Skeletal muscle cell (primary cell): ENCODE data around the gene OSR1.
A peak's percentile ranks its signal among the peaks of the same experiment; 100 is the strongest.
"Not testable (repeated sequence)": the region's sequence is repeated elsewhere in the genome, so short reads cannot be mapped to it uniquely, and the experiment has no call there.

Source experiments
- DNase-seq: peaks from one replicate; pipeline ENCODE4 v3.0.0-alpha.2; 2010; ENCODE audit warnings: low read depth
- H3K4me3 ChIP-seq: 2 replicates; pipeline ENCODE4 v1.5.1; 2011; ENCODE audit warnings: low read depth, mild to moderate bottlenecking, control low read depth, low read length, moderate library complexity

The OSR1 gene

GRCh38 chr2:19346983-19347618 lies 11.3 kb downstream of the OSR1 start:
- DNase-seq = no peak
- peak overlapping the region; percentile 86 for H3K4me3 ChIP-seq

- DNase-seq = no peak
- H3K4me3 ChIP-seq = no peak overlapping the region
Measured at GRCh38 chr2:19337742-19338141, 20.7 kb downstream of the OSR1 start.

DNA sequence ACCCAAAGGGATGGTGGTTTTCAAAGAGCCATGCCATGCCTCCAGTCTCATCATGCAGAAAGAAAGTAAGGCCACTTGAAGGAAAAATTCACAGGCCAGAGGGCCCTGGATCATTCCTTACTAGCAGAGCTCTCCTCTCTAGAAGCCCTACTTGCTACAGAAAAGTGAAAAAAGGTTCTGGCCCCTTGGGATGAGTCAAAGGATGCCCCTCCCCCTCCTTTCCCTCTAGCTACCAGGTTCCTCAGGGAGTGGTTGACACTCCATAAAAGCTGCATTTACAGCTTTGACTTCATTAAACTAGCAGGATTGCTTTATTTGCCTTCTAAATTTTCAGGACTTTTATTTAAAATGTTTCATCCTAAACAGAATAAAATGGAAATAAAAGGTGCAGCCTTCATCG lies 21.2 kb downstream of the OSR1 start:
- H3K4me3 ChIP-seq = no peak overlapping the region
- no peak for DNase-seq

GRCh38 chr2:19336781-19337180 lies 21.6 kb downstream of the OSR1 start:
- H3K4me3 ChIP-seq = no peak overlapping the region
- no peak for DNase-seq

- no peak for DNase-seq
Measured at GRCh38 chr2:19332503-19332902, 25.9 kb downstream of the OSR1 start.

DNA sequence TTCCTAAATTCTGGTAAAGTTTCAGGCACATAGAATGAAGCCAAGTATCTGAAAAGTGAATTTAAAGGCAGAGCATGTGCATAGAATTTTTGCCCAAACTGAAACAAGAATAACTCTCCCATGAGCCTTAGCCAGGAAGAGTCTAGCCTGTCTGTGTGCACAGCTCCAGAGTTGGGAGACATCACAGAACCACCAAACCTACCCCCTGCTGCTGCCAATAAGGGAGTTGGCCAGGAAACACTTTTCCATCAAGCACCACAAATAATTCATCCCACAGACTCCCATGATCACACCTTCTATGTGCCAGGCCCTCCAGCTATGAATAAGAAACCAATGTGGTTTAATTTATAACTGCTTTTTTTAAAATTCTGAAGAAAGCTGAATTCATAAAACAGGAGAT lies 27.0 kb downstream of the OSR1 start:
- H3K4me3 ChIP-seq = no peak overlapping the region
- no peak for DNase-seq

More at GRCh38 chr2:19332503-19332902, 25.9 kb downstream of the OSR1 start:
- H3K4me3 ChIP-seq = no peak overlapping the region

- no peak for DNase-seq
- no peak overlapping the region for H3K4me3 ChIP-seq
Measured at GRCh38 chr2:19330436-19330835, 28.0 kb downstream of the OSR1 start.

GRCh38 chr2:19329445-19329844 lies 29.0 kb downstream of the OSR1 start:
- no peak overlapping the region for H3K4me3 ChIP-seq
- DNase-seq = no peak

GRCh38 chr2:19327496-19327895 lies 30.9 kb downstream of the OSR1 start:
- H3K4me3 ChIP-seq = no peak overlapping the region
- DNase-seq = no peak

GRCh38 chr2:19321946-19322345 lies 36.5 kb downstream of the OSR1 start:
- no peak for DNase-seq
- H3K4me3 ChIP-seq = no peak overlapping the region

DNA sequence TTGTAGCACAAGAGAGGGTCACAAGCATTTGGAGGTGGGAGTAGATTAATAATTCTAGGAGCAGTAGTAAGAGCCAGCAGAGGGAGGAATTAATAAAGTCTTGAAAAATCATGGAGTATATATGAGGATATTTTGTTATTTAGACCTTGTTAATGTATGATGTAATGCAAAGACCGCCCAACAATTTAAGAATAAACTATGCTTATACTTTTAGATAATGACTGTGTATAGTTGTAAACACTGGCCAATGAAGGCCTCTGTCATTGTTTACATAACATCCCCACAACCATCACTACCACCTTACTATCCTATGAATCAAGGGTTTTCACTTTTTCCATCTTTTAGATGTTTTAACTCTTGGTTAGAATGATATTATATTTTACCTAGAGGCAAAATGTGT lies 37.6 kb downstream of the OSR1 start:
- H3K4me3 ChIP-seq = no peak overlapping the region
- DNase-seq = no peak

- DNase-seq = no peak
- H3K4me3 ChIP-seq = no peak overlapping the region
Measured at GRCh38 chr2:19319698-19320097, 38.7 kb downstream of the OSR1 start.

DNA sequence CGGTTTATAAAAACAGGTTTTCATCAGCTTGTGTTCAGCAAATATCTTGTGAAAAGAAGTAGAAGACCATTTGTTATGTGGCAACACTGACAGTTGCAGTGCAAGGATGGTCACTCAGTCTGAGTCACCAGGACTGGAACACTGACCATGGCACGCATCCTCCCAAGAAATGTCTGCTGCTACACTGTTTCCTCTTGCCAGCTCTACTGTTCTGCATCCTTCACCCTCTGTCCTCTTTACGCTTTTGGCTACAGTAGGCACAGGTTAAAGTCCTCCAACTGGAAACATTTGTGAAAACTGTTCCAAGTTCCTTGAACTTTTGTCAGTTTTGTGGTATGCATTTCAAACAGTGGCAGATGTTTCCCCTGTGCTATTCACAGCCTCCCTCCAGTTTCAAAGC lies 39.4 kb downstream of the OSR1 start:
- no peak for DNase-seq
- H3K4me3 ChIP-seq = no peak overlapping the region

- no peak for DNase-seq
- H3K4me3 ChIP-seq = no peak overlapping the region
Measured at GRCh38 chr2:19313553-19313952, 44.9 kb downstream of the OSR1 start.

- DNase-seq = no peak
- no peak overlapping the region for H3K4me3 ChIP-seq
Measured at GRCh38 chr2:19312949-19313348, 45.5 kb downstream of the OSR1 start.

DNA sequence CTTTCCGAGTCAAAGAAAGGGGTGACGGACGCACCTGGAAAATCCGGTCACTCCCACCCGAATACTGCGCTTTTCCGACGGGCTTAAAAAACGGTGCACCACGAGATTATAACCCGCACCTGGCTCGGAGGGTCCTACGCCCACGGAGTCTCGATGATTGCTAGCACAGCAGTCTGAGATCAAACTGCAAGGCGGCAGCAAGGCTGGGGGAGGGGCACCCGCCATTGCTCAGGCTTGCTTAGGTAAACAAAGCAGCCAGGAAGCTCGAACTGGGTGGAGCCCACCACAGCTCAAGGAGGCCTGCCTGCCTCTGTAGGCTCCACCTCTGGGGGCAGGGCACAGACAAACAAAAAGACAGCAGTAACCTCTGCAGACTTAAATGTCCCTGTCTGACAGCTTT lies 52.4 kb downstream of the OSR1 start:
- not testable (repeated sequence) for H3K4me3 ChIP-seq, DNase-seq

DNA sequence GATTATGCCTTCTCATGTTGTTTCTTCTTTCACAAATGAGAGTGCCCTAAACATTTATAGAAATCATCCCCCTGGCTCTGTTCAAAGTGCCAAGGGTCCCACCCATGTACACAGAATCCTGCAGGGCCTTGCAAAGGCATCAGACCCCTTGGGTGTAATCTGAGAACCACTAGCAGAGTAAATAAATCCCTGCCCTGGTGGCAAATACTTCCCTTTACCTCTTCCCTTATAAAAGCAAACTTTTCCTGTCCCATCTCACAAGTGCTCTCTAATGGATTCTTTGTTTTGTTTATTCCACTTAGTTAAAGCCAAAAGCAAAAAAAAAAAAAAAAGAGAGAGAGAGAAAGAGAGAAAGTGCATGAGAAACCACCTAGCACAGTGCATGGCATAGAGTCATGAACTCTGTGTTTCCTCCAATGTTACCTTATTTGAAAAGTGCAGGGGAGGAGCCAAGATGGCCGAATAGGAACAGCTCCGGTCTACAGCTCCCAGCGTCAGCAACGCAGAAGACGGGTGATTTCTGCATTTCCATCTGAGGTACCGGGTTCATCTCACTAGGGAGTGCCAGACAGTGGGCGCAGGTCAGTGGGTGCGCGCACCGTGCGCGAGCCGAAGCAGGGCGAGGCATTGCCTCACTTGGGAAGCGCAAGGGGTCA lies 52.9 kb downstream of the OSR1 start:
- not testable (repeated sequence) for H3K4me3 ChIP-seq, DNase-seq

- no peak overlapping the region for H3K4me3 ChIP-seq
- DNase-seq = no peak
Measured at GRCh38 chr2:19301706-19302105, 56.7 kb downstream of the OSR1 start.
